ENCODE measurements around the gene CD44.

CD44 gene

GRCh38 chr11:35136311-35136710, 2.7 kb upstream of the CD44 start:
- in situ Hi-C loops (cut with HindIII; ENCODE audit: low sequenced_read_pairs): no loop called here

DNA sequence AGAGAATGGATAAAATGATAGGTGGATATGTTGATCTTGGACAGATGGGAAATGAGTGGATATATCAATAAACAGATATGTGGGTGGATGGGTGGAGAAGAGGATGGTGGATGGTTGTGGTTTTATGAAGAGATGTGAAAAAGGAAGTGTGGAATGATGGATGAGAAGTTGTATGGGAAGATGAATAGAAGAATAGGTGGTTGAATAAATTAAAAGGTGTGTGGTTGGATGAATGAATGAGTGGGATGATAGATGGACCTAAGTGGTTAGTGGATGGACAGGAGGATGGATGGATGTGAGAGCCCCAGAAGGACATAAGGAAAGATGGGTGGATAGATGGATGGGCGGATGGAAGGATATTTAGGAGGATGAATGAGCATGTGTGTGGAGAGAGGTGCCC, 913 bp upstream of the CD44 start:
- in situ Hi-C loops (cut with HindIII; ENCODE audit: low sequenced_read_pairs): no loop called here

- in situ Hi-C loops (cut with HindIII; ENCODE audit: low sequenced_read_pairs): no loop called here
Measured at GRCh38 chr11:35138606-35138942, 397 bp upstream of the CD44 start.

DNA sequence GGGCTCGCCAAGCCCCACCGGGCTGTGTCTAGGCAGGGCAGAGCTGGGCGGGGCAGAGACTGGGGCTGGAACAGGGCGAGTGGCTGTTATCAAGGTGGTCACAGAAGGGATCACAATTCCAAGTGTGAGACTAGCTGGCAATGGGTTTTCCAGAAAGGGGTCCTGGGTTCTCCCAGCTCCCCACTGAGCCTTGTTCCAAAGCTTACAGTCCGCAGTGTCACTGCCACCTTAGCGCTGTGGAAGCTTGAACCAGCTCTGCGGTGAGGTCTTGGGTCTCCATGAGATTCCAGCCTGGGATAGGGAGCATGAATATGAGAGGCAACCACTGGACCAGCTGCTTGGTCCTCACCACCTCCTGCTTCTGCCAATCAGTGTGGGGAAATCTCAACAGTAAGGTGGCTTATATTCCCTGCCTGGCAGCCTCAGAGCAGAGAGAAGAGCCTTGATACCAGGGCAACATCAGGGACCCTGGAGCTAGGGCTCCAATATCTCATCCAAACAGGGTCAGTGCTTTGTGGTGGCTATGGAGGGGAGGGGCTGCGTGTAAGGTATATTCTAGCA, 831 bp downstream of the CD44 start:
- in situ Hi-C loops (cut with HindIII; ENCODE audit: low sequenced_read_pairs): no loop called here

- in situ Hi-C loops (cut with HindIII; ENCODE audit: low sequenced_read_pairs): no loop called here
Measured at GRCh38 chr11:35141071-35141470, 2.1 kb downstream of the CD44 start.

DNA sequence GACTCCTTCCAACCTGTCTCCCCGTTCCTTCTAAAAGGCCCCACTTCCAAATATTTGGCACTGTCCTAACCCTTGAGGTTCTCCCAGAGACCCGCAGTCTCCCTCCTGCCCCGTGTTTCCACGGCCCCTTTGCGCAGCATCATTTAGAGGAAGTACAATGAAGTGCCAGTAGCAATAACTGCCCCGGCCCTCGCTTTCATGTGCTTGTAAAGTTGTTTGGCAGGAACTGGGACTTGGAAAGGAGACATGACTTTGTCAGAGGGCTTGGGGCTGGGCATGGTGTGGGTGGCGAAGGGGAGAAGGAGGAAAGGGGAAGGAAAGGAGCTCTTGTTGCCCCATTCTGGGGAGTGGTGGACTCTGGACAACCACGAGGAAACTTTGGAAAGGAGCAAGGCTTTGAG, 2.6 kb downstream of the CD44 start:
- in situ Hi-C loops (cut with HindIII; ENCODE audit: low sequenced_read_pairs): no loop called here

DNA sequence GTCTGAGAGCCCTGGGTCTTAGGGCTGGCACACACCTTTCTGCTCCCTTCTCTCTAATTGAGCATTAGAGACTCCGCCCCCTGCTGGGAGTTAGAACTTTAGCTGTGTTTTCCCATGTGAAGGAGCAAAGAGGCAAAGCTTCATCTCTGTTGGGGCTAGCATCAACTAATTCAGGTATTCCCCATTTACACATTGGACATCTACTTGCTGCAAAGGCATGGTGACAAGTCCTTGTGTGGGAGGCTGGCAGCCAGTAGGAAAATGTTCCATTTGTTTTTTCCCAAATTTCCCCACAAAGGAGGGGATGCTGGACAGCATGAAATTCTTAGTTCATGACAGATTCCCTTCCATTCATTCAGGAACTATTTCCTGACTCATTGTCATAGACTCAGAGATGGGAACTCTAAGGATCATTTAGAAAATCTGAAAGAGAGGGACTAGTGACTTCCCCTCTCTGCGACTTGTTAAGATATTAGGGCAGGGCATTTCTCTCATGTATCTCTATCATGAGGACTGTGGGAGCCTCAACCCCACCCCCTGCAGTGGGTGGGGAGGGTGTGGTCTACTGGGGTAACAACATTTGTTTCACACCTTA, 3.6 kb downstream of the CD44 start:
- in situ Hi-C loops (cut with HindIII; ENCODE audit: low sequenced_read_pairs): no loop called here

DNA sequence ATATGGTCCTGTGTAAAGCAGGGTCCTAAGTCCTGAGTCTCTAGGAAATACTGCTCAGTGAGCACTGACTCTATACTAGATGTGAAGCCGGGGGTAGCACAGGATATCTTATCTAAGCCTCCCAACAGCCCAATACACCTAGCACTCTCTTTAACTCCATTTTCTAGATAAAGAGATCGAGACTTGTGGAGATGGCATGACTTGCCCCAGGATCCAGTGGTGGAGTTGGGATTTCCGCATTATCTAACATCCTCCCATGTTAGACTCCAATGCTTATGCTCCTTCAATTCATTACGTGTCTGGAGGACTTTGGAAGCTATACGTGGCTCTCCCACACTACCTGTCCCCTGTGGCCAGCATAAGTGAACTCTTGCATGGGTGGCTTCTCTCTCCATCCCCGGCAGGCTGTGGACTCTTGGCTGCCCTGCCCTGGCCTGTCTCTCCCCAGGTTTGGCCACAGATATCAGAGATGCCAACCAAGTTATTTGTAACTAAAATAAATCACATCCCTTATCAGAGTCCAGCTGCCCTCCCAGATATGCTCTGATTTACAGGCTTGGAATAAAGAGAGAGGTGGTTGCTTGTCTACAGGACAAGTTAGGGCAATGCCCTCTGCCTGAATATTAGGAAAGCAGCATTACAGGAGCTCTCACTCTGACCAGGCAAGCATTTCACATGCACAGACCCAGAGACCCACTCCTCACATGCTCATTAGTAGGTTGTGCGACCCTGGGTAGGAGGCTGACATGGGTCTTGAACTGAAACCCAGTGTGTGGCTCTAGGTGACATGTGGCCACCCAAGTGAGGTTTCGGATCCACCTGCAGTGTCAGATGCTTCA, 4.5 kb downstream of the CD44 start:
- in situ Hi-C loops (cut with HindIII; ENCODE audit: low sequenced_read_pairs): no loop called here

DNA sequence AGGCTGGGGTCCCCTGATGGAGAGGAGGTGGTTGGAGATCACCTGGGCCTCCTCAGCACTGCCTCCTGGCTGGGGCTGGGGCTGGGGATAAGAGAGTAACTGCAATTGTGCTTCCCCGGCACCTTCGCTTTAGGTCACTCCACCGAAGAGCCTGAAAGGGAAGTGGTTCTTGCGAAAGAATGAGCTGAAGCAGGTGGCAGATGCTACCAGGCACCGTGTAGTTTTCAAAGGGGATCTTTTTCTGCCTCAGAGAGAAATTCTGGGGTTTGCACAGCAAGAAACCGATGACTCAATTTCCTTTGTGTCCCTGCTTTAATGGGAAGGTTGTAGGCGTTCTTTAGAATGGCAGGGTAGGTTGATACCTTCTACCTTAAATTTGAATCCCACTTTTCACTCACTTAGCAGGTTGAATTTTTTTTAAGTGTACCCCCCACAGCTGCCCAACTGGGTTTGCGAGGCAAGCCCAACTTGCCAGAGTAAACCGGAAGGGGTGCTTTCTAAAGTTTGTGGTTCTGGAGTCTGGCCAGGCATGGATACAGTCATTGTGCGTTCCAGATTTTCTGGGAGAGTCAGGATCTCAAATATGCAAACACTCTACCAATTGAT, 5.3 kb downstream of the CD44 start:
- in situ Hi-C loops (cut with HindIII; ENCODE audit: low sequenced_read_pairs): no loop called here

GRCh38 chr11:35144806-35145205, 5.8 kb downstream of the CD44 start:
- in situ Hi-C loops (cut with HindIII; ENCODE audit: low sequenced_read_pairs): no loop called here

DNA sequence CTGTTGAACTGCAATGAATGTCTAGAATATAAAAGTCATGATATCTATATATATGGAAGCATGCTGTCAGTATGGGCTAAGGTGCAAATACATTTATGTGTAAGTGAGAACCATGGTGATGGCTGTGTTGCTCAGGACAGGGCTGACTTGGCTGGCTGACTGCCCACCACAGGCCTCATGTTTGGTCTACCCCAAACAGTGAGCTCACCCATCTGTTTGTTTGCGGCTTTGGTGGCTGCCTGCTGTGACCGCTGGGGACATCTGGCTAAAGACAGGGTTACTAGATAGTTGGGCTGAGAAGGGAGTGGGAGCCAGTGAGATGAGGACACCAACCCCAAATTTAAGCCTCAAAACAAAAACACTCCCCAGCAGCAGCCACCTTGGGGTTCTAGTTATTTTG, 6.3 kb downstream of the CD44 start:
- in situ Hi-C loops (cut with HindIII; ENCODE audit: low sequenced_read_pairs): no loop called here

- in situ Hi-C loops (cut with HindIII; ENCODE audit: low sequenced_read_pairs): no loop called here
Measured at GRCh38 chr11:35146074-35146521, 7.1 kb downstream of the CD44 start.

DNA sequence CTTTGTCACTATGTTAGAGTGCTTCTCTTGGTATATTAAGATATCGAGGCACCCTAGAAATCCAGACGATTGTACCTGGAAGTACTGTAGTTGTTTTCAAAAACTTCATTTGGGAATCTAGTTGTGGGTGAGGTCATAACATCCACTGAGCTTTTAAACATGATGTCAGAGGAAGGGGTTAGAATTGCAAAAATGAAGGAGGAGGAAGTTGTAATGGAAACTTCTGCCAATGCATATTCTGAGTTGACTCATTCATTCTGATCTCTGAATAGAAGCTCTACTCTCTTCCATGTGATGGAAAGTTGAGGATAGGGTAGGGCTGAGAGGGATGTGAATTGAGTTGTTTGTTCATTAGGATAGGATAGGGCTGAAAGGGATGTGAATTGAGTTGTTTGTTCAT, 7.7 kb downstream of the CD44 start:
- in situ Hi-C loops (cut with HindIII; ENCODE audit: low sequenced_read_pairs): no loop called here

- in situ Hi-C loops (cut with HindIII; ENCODE audit: low sequenced_read_pairs): no loop called here
Measured at GRCh38 chr11:35147235-35147634, 8.3 kb downstream of the CD44 start.

DNA sequence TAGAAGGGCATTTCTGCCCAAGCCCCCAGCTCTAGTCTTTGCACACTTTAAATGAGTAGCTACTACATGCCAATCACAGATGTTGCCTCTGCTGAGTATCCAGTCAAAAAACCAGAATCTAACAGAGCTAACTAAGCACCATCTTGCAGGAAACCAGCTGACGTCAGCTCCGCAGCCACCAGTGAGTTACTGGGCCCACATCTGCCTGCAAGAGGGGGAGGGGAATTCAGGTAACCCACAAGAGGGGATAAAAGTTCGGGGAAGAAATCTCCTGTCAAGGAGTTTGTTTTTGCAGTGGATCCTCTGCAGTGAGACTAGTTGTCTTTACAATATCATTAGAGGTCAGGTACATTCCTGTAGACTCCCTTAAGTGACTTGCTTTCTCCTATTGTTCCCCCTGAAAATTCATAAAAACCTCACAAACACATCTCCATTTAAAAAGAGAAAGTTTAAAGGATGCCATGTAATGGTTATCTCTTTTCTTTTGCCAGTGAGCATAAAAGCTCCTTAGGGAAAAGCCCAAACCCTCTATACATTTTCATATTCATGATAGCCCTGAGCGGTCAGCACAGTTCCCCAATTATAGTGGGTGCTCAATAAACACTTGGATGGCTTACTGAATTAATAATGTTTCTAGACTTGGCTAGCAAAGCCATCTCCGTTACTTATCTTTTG, 9.3 kb downstream of the CD44 start:
- in situ Hi-C loops (cut with HindIII; ENCODE audit: low sequenced_read_pairs): no loop called here

- in situ Hi-C loops (cut with HindIII; ENCODE audit: low sequenced_read_pairs): no loop called here
Measured at GRCh38 chr11:35150454-35150853, 11.5 kb downstream of the CD44 start.

DNA sequence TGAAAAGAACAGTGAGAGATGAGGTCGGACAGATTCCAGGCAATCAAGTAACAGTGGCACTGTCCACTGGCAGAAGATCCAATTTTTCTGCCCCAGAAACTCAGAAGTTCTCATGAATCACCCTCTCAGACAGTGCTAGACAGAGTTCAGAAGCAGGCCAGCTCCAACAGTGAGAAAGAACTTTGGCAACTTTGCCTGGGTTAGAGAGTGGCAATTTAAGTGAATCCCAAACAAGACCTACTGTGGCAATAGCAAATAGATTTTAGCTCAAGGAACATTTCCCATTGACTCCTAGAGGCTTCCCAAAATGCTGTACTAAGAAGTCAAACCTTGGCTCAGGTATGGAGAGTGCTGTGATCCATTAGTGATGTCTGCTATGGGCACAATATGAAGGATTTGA, 12.3 kb downstream of the CD44 start:
- in situ Hi-C loops (cut with HindIII; ENCODE audit: low sequenced_read_pairs): no loop called here

DNA sequence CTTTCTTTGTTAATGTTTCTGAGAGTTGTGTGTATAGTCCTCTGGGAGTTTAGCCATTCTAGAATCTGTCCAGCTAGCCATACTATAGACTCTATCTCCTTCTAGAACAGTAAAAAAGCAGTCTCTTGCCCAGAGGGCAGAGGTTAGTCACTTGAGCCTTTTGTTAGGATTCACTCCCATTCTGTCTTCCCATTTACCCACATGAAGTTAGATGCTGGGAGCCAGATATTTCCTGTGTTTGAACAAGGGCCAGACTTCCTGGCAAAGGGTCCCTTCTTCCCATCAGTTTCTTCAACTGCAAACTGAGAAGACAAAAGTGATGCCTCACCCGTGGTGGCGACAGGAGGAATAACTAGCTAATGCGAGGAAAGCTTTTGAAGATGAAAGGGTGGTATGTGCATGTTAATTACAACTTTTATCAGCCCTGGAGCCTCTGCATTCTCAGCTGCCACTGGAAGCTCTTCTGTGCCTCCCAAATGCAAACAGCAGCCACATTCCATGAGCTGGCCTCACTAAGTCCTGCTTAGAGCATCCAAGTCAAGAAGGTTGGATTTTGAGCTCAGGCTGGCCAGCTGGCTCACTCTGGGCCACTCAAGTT, 12.8 kb downstream of the CD44 start:
- in situ Hi-C loops (cut with HindIII; ENCODE audit: low sequenced_read_pairs): no loop called here

DNA sequence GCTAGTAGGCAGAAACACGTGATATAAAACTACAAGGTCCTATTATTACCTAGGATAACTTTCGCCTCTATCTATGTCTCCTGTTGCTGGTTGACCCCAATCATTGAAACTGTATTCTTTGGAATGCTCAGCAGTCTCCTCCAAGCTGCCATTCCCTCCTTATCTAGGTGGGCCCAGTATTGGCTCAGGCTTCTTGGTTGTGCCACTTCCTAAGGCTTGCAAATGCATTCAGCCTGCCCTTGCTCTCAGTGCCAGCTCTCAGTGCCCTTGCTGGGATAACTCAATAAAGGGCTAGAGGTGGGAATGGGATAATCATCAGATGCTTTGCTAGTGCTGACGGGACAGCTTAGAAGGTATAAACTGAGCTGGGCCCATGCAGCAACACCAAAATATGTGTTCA, 13.6 kb downstream of the CD44 start:
- in situ Hi-C loops (cut with HindIII; ENCODE audit: low sequenced_read_pairs): no loop called here

GRCh38 chr11:35153280-35153679, 14.3 kb downstream of the CD44 start:
- in situ Hi-C loops (cut with HindIII; ENCODE audit: low sequenced_read_pairs): no loop called here

DNA sequence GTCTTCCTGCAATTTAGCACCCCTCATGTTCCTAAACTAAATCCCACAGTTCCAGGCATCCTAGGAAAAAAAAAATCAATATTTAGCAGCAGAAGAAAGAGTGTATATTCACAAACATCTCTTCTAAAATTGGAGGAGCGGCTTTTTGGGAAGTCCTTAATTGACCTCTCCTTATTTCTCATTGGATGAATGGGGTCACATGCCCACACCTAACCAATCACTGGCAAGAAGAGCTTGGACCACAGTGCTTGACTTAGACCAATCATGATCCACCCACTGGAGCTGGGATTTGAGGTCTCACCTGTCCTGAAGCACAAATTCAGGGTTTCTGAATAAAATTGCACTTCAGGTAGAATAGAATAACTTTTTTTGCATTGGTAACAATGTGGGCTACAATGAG, 16.0 kb downstream of the CD44 start:
- in situ Hi-C loops (cut with HindIII; ENCODE audit: low sequenced_read_pairs): no loop called here

Measured in endothelial cell of hepatic sinusoid (primary cell).